ENCODE data around the gene AKNA. TPM values are rescaled to one million over a fixed set of nuclear protein-coding genes. Genes with fewer than 3 reads are reported as not detected.

The AKNA gene
- total RNA-seq, 1 donor from 2014 or later: 66.9 TPM

DNA sequence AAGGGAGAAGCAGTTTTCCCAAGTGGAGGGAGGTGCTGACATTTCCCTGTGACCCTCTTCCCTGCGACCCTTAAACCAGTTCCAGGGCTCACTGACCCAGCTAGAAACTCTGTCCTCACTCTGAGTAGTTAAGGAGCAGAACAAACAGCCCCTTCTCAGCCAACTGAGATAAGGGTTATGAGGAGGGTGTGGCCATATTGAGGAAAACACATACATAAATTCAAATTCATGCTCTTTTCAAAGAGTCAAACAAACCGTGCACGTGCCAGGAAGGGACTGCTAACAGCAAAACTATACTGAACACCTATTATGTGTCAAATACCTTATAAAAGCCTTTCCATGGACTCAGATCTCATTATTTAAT is 4.9 kb upstream of the AKNA start:
- no peak overlapping the region for H3K4me3 ChIP-seq
- TF ChIP-seq, protein P1, sequence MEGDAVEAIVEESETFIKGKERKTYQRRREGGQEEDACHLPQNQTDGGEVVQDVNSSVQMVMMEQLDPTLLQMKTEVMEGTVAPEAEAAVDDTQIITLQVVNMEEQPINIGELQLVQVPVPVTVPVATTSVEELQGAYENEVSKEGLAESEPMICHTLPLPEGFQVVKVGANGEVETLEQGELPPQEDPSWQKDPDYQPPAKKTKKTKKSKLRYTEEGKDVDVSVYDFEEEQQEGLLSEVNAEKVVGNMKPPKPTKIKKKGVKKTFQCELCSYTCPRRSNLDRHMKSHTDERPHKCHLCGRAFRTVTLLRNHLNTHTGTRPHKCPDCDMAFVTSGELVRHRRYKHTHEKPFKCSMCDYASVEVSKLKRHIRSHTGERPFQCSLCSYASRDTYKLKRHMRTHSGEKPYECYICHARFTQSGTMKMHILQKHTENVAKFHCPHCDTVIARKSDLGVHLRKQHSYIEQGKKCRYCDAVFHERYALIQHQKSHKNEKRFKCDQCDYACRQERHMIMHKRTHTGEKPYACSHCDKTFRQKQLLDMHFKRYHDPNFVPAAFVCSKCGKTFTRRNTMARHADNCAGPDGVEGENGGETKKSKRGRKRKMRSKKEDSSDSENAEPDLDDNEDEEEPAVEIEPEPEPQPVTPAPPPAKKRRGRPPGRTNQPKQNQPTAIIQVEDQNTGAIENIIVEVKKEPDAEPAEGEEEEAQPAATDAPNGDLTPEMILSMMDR (IDR thresholded peaks at IDR 0.05): no peak
- peaks cover 99% of the 10 kb centered on the region for H3K4me1 ChIP-seq
- peak overlapping the region; percentile 63 for H3K27ac ChIP-seq
- DNase-seq (no peak), ATAC-seq (peak; percentile 31 to 58)
- H3K27me3 ChIP-seq (ENCODE audit: low read depth): no peaks in the 10 kb centered on the region
- intact Hi-C loops (cut with DNase I): no loop called here
- H3K36me3 ChIP-seq: no peaks in the 10 kb centered on the region
- no peaks in the 10 kb centered on the region for H3K9me3 ChIP-seq

DNA sequence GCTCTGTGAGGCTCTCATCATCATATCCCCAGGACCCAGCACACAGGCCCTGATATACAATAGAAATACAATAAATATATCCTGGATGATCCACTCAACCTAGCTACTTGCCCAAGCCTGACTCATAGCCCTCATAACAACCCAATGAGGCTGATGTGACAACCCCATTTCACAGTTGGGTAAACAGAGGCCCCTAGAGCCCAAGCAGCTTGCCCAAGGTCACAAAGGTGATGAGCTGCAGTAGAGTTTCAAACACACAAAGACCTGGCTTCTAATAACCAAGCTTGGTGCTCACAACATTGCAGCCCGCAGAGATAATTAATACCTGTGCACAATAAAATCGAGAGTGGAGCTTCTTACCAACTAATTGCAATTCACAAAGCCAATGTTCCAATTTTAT is 3.2 kb upstream of the AKNA start:
- no peaks in the 10 kb centered on the region for H3K9me3 ChIP-seq
- H3K4me3 ChIP-seq: no peak overlapping the region
- no peaks in the 10 kb centered on the region for H3K27me3 ChIP-seq (ENCODE audit: low read depth)
- ATAC-seq (no peak), DNase-seq (no peak)
- H3K36me3 ChIP-seq: no peaks in the 10 kb centered on the region
- H3K27ac ChIP-seq: no peak overlapping the region
- peaks cover 100% of the 10 kb centered on the region for H3K4me1 ChIP-seq
- intact Hi-C loops (cut with DNase I): no loop called here
- TF ChIP-seq, protein P1 (IDR thresholded peaks at IDR 0.05): no peak

DNA sequence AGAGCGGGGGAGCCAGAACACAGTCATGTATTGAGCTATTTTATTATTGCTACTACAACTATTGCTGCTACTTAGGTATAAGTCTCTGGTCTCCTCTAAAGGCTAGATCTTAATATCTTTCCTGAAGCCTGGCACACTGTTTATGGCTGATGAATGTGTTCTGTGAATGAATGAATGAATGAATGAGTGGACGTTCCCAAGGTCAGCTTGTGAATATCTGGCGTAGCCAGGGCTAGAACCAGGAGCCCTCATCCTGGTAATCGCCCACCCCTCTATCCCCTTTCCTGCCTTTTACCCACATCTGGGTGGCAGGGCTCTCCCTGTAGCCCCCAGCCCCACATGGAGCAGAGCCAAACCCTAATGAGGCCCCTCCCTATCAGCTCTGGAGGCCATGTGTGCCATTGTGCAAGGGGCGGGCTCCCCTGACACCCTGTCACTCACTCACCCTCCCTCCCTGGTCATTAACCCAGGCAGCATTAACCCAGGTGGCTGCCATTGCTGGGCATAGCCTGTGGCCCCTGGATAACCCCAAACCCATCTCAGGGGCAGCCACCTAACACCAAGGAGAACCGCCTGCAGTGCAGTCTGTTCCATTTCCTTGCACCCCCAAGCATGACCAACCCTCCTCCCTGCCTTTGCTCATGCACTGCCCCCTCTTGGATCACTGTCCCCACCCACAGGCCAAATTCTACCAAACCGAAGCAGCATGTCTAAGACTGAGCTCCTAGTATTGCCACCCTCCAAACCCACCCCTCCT is 2.0 kb upstream of the AKNA start:
- Histone ChIP-seq H3K4me1 (peaks cover 100% of the 10 kb centered on the region), H3K27ac (peak overlapping the region; percentile 92), H3K27me3 (ENCODE audit: low read depth) (no peaks in the 10 kb centered on the region), H3K4me3 (no peak overlapping the region), H3K9me3 (no peaks in the 10 kb centered on the region), H3K36me3 (no peaks in the 10 kb centered on the region)
- intact Hi-C loops (cut with DNase I): no loop called here
- TF ChIP-seq, protein P1 (IDR thresholded peaks at IDR 0.05): no peak
- no peak for ATAC-seq
- DNase-seq: no peak

DNA sequence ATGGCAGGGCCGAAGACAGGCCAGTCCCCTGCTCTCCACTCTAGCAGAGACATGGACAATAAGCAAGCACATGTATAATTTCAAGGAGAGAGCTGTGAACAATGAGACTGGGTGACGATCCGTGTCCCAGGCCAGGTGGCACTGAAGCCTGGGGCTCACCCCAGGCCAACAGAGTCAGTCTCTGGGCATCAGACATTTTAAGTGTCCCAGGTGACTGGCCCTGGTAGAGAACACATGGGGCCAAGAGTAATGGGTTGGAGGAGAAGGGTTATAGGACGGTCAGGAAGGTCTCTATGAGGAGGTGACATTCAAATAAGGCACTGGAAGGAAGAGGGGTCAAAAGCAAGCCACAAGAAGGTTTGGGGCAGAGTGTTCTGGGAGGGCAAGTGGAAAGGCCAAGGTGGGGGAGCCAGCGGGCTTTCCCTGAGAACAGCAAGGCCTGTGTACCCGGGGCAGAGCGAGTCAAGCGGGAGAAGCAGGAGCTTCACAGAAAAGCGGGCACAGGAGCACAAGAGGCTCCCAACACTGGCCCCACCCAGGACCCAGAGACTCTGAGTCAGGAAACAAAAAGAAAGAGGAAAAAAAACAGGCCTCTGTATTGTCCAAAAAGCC is 1.1 kb upstream of the AKNA start:
- Histone ChIP-seq H3K27ac (peak overlapping the region; percentile 92), H3K27me3 (ENCODE audit: low read depth) (no peaks in the 10 kb centered on the region), H3K4me1 (peaks cover 99% of the 10 kb centered on the region), H3K4me3 (peak overlapping the region; percentile 77), H3K36me3 (peaks cover 5% of the 10 kb centered on the region), H3K9me3 (no peaks in the 10 kb centered on the region)
- intact Hi-C loops (cut with DNase I): no loop called here
- ATAC-seq (no peak), DNase-seq (peak; percentile 38)
- TF ChIP-seq, protein P1 (IDR thresholded peaks at IDR 0.05): no peak

DNA sequence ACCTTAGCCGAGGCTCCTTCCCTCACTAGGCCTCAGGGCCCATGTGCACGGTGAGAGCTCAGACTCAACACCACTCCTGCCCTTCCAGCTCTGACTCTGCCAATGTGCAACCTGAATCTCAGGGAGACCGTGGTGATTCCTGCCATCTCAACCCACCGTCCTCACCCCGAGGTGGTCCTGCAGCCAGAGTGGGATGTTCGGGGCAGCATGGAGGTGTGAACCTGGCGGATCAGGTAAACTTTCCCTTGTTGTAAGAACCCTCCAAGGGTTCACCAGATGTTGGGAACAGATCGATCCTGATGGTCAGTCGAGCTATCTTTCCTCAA is 538 bp upstream of the AKNA start:
- peak overlapping the region; percentile 77 for H3K4me3 ChIP-seq
- TF ChIP-seq, protein P1 (IDR thresholded peaks at IDR 0.05): no peak
- intact Hi-C loops (cut with DNase I): no loop called here

More for the DNA sequence above, 538 bp upstream of the AKNA start:
- ATAC-seq (no peak), DNase-seq (no peak)
- Histone ChIP-seq H3K27me3 (ENCODE audit: low read depth) (no peaks in the 10 kb centered on the region), H3K4me1 (peaks cover 99% of the 10 kb centered on the region), H3K27ac (peak overlapping the region; percentile 92), H3K9me3 (no peaks in the 10 kb centered on the region), H3K36me3 (peaks cover 5% of the 10 kb centered on the region)
